GM19043 (cell line): ENCODE data around the gene MRM1.

Experiments
- ATAC-seq: cut with Tn5 transposase; IDR thresholded peaks from one replicate; pipeline ENCODE4 v1.9.1; 2021; ENCODE audit warnings: low read depth; ENCODE audit not compliant: unreplicated experiment

The MRM1 gene

DNA sequence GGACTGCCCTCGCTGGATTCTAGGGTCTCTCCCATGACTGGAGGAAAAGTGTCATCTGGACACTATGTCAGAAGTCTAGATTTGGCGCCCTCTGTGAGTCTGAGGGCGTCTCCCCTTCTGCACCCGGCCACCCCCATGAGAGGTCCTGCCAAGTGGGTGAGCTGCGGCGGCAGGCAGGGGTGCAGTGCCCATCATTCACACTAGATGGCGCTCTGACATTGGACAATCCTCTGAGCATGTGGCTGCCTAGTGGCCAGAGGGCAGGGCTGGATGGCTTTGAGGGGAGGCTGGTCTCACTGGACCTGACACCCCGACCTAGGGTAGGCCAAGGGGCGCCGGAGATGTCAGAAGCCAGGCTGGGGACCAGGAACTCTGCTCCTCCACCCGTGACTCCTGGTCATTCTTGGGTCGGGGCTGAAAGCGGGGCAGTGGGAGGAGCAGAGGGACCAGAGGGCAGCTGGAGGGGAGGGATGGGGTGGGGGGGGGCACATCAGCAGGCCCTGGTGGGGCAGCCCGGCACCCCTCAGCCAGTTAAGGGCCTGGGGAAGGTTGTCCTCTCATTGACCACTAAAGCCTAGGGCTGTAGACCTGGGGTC is 28.0 kb downstream of the MRM1 start:
- ATAC-seq: no peak

DNA sequence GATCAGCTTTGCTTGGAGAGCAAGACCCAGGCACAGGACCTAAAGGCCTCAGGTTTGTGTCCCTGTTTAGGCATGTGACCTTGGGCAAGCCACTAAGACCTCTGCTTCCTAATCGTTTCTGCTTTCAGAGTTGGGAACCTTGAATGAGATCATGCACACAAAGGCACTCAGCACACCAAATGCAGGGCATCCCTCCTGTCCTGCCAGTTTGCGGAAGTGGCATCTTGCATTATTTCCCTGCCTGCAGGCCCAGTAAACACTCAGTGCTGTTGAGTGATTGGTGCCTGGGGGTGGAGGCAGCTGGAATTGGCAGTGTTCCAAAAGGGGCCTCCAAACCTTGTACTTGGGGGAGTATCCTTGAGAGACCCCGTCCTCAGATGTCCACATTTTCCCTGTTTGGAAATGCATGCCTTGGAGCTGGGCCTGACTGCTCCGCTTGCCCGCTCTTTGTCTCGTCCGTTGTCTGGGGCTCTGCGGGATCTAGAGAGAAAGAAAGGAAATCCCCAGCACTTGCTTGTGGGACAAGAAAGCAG is 28.7 kb downstream of the MRM1 start:
- no peak for ATAC-seq

DNA sequence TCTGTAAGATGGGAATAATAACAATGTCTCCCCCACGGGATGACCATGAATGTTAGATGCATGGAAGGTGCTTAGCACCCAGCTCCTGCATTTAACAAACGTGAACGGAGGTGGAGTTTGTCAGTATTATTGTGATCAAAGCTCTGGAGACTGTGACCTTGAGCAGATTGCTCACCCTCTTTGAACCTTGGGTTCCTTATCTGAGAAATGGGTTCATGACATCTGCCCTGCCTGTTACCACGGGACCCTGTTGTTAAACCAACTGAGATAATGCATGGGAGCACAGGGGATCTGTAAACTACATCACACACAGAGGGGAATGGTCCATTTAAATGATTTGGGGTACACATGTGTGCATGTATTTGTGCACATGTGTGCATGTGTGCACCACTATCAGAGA is 29.6 kb downstream of the MRM1 start:
- no peak for ATAC-seq

DNA sequence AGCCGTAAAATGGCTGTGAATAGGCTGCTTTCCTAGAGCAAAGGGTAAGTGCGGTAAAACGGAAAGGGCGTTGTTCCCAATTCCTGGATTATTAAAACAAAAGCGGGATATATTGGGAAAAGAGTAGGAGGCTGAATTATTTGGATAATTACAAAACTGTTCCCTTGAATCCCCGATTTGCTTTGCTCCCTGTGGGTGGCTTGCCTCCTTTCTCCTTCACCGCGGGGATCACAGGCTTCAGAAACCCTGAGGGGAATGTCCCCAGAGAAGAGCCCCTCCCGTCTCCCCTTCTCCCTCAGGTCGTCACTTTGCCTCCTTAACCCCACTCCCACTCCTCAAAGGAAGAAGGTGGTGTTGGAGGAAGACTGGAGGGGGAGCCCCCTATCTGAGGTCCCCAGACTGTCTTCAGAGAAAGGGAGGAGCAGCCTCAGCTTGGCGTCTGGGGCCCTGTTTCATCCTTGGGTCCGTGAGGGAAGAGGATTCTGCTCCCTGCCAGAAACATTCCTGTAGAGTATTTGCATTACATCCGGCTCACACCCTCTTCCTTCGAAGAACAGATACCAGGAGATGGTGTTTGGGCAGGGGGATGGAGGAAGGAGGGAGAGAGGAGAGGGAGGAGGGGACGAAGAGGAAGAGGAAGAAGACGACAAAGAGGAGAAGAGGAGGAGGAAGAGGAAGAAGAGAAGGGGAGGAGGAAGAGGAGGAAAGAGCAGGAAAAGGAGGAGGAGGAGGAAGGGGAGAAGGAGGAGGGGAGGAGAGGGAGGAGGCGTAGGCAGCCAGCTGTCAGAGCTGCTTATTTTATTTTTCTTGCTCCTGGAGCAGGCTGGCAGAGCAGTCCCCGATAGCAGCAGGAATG is 31.8 kb downstream of the MRM1 start:
- ATAC-seq: no peak

DNA sequence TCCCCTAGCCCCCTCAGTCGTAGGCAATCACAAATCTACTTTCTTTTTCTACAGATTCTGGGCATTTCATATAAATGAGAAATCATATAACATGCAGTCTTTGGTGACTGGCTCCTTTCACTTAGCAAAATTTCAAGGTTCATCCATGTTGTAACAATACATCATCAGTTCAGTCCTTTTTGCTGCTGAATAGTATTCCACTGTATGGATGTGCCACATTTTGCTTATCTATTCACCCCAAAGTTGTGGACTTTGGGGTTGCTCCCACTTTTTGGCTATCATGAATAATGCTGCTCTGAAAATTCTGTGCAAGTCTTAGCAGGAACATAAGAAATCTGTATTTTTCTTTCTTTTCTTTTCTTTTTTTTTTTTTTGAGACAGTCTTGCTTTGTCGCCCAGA is 39.0 kb downstream of the MRM1 start:
- no peak for ATAC-seq

DNA sequence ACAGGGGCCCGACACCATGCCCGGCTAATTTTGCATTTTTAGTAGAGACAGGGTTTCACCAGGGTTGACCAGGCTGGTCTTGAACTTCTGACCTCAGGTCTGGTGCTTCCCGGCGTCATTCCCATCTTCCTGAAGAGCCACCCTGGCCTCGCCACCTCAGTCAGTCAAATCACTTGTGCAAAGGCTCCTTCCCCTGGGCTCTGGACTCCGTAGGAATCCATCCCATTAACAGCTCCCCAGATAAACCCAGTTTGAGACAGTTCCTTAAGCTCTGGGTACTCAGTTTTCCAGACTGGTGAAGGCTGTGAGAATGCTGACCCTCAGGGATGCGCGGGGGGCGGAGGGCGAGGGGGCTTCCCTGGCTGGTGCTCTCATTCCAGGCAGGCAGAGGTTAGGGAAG is 39.5 kb downstream of the MRM1 start:
- ATAC-seq: no peak

DNA sequence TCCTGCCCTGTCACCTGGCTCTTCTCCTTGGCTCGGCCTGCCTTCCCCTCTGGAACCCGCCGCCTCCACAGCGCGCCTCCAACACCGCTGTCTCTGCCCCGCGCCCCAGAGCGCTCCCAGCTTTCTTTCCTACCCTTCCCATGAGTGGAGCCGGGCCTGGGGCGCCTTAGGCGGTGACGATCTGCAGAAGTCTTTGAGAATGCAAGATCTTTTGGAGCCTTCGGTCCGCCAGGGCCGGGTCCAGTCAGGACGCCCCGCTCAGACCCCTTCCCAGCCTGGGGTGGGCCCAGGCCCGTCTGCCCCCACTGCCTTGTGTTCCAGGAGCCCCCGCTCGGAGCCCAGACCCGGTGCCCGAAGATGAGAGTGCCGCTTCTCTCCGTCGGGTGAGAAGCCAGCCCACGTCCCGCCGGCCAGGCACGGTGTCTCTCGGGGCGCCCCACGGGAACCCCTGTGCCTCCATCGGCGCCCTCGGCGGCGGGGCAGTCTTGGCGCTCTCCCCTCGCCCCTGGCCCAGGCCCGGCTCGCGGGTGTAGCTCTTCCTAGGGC is 40.0 kb downstream of the MRM1 start:
- no peak for ATAC-seq

DNA sequence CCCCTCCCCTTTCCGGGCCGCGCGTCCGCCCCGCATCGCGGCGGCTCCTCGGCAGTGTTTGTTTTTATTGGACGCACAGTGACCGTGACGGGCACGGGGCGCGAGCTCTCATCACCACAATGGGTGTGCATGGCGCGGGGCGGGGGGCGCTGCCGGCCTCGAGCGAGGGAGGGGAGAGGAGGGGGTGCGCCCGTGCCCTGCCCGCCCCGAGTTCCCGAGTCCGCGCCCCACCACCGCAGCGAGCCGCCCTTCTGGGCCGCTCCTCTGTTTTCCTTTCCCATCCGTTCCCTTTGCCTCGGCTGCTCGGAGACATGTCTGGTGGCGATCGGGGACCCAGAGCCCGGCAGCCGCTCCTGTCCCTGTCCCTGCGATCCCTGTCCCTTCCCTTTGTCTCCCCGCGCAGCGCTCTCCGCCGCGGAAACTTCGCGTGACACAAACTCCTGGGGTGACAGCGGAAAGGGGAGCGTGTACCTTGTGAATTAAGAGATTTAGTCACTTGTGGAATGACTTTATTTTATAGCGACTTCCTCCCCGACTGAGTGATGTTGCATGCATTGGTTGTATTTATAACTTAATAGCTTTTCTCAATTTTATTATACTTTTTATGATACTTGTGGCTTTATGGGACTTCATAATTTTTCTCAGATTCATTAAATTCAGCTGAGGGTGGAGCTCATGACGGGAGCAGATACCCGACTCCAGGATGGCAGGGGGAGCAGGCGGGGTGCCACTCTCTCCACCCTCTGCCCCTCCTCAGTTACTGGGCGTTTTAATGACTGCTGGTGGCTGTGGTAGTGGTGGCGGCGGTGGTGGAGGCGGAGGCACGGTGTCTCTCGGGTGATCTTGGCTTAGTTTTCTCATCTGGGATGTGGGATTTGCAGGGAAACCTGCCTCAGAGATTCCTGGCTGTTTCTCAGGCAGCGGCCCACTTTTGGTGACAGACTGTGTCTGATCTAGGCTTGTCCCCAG is 40.8 kb downstream of the MRM1 start:
- no peak for ATAC-seq

DNA sequence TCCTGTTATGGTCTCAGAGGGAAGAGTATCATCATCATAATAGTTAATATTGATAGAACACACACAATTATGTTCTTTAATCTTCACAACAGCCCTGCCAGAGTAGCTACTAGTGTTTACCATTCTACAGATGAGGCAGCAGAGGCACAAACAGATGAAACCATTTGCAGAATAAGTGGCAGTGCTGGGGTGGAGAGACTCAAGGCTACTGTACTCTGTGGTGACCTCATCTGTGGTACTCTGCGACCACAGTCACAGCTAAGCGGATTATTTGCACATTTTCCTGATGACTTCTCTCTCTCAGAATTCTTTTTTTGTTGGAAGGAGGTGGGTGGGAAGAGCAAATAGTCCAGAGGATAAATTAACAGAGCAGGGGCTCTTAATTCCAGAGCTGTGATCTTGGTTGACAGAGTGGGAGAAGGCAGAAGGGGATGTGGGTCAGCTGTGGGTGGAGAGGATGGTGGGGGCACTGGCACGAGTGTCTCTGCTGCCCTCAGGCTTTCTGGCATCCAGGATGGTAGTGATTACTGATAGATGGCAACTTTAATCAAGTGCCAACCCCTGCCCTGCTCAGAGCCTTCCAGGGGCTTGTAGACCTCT is 41.8 kb downstream of the MRM1 start:
- no peak for ATAC-seq

DNA sequence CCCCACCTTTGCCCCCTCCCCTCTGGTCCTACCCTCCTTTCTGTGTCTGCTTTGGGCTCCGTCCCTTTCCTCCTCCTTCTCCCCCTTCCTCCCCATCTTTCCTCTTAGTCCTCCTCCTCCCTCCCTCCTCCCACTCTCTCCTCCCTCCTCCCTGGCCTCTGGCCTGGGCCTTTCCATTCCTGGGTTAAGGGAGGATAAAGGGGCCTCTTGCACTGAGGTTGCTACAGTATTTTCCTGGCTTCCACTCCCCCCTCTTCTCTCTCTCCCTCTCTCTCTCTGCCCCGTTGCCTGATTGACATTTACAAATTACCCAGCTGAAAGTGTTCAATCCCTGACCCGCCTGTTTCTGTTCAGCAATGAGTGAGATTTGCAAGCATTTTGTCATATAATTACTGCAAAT is 44.0 kb downstream of the MRM1 start:
- ATAC-seq: no peak

DNA sequence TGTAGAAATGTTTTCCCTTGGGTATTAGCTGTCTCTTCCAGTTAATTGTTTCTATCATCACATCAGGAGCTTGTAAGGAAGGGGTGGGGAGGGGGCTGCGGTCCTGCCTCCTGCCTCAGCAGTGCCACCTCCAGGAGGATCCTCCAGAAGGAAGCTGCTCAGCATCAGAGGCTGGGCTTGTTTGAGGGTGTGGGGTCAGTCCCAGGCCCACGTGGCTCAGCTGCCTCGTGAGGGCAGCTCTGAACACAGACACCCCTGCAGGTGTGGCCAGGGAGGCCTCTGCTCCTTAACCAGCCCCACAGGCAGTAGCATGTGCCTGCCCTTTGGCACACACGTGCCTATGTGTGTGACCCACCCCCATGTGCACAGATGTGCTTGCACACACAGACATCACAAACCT is 46.3 kb downstream of the MRM1 start:
- no peak for ATAC-seq

DNA sequence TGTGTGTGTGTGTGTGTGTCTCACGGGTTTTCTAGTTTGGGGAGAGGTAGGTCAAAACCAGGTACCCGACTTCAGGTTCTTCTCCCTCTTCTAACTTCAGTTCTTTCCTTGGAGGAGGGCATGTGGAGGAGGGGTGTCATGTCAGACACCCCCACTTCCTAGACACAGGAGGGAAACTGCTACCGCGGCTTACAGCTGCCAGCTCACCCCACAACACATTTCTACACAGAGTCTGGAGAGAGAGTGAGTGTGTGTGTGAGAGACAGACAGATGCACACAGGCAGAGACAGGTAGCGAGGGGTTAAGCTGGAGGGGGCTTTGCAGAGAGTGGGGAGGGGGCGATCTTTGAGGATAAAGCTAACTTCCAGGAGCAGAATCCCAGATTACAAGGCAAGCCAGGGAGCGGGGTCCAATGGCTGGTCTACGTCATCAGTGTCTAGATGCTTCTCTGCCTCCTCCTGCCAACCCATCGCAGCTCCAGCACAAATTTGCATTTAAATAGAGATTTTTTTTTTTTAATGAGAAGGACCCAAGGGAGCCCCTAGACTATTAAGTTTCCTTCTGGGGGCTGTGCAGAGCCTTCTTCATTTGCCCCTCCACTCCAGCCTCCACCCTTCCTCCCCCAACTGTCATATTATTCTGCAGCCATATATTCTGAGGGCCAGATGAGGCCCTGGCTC is 48.9 kb downstream of the MRM1 start:
- ATAC-seq: no peak

DNA sequence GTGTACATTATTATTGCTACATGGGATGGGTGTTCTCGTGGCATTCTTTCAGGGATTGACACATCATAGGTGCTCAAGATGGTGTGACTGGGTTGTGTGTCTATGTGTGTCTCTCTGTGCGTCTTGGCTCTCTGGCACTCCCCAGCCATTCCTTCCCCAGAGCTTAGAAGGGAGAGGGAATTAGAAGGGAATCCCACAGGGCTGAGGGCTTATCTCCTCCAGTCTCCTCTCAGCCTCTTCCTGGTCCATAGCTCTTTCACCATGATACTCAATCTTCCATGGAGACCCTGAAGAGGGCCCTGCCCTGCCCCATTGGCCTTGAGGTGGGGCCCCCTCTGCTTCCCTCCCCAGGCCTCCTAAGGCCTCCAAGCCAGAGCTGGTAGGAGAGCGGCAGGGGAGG is 52.0 kb downstream of the MRM1 start:
- no peak for ATAC-seq

DNA sequence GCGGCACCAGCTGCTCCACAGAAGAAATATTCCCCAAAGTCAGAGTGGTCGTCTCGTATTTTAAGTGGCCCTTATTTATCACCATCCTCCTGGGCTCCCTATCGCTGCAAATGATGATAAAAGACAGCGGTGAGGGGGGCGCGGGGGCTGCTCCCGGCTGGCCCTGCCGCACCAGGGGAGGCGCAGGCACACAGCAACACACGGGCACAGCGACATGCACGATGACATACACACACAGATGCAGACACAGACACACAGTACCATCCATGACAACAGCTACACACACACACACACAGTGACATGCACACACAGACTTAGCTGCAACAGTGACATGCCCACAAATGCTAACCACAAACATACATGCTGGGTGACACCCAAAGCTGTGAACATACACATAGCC is 52.5 kb downstream of the MRM1 start:
- no peak for ATAC-seq

DNA sequence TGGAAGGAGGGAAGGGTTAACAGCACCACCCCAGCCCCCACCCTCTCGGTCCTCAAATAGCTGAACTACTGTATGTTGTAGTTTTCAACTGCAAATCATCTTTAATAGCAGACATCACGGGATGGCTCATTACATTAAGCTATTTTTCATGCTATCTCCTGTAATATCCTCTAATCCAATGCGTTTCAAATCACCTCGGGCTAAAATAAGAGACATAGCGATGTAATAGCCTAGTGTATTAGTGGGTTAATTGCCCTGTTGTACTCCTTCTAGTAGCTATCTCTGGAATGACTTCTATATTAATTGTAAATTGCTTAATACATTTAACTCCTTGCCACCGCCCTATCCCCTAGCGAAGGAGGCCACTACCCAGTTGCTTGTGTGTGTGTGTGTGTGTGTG is 54.3 kb downstream of the MRM1 start:
- no peak for ATAC-seq

DNA sequence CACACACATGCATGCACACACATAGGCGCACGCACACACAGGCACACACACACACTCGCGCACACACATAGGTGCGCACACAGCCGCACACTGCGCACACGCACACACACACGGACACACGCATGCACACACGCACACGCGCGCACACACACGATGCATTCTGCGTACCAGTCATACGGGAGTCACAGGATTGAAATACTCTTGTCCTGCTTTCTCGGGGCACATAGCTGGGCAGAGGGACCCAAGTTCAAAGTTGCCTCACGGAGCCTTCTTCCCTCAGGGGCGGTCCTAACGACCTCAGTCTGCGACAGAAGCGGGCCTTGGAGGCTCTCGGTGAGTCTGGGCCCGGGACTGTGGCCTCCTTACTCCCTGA is 56.0 kb downstream of the MRM1 start:
- ATAC-seq: no peak

DNA sequence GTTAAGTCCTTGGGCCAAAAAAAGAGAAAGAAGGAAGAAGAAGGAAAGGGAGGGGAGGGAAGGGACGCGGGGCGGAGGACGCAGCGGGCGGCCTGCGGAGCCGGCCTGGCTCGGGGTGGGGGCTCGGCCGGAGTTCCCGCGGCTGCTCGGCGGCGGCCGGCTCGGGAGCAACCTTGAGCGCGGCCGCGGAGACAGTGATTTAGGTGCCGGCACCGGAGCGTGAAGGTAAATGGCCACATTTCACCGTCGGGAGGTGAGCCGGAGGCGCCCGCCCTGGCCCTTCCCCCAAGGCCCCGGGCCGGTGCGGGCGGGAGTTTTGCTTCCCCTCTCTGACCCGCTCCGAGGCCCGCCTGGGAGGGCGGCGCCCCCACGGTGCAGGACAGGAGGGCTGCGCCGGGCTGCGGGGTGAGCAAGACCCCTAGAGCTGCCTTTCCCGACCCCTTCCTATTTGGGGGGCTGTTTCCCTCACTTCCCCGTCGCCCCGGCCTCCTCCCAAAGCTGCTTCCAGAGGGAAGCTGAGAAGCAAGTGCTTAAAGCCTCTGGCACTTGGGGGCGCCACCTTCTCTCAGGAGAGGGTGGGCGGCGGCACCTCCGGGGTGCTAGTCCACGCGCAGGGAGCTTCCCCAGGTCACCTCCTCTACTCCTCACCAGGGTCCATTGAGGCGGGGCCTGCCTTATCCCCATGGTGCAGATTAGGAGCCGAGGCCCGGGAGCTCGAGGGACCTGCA is 56.5 kb downstream of the MRM1 start:
- no peak for ATAC-seq
